GM19240 (cell line): ENCODE measurements around the gene EGLN2.
"Not testable (repeated sequence)": the region's sequence is repeated elsewhere in the genome, so short reads cannot be mapped to it uniquely, and the experiment has no call there.

ENCODE experiments used
- DNase-seq: peaks from one replicate; pipeline ENCODE4 v3.0.0; 2011; ENCODE audit warnings: low spot score; ENCODE audit not compliant: insufficient read length

The EGLN2 gene

DNA sequence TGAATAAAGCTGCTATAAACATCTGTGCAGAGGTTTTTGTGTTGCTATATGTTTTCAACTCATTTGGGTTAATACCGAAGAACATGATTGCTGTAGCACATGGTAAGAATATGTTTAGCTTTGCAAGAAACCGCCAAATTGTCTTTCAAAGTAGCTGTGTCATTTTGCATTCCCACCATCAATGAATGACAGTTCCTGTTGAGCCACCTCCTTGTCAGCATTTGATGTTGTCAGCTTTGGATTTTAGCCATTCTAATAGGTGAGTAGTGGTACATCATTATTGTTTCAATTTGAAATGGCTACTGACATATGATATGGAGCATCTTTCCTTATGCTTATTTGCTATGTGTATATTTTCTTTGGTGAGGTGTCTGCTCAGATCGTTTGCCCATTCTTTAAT lies 43.0 kb downstream of the EGLN2 start:
- DNase-seq, result not testable (repeated sequence)

DNA sequence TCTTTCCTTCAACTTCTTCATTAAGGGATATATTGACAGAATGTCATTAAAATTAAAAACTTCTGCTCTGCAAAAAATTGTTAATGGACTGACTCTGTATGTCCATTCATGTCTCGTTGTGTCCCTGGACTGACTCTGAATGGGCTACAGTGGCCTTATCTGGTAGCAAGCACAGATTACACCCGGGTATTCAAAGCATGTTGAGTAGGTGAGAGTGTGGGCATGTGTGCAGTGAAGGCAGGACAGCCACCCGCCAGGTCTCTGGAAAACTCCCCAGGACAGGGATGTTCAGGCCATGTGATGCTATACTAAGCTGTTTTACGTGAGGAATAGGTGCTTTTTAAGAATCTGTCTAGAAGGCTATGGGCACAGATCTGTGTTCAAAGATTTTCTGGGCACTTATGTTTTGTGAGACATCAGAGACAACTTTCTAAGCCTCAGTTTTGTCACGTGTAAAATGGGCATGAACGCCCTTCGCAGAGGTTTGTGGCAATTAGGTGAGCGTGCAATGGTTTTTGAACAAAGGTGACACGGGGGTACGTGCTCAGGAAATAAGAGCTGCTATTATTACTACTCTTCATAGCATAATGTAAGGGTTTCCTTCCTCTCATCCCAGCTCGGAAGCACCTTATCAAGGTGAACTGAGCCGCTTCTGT lies 44.1 kb downstream of the EGLN2 start:
- DNase-seq, result not testable (repeated sequence)

DNA sequence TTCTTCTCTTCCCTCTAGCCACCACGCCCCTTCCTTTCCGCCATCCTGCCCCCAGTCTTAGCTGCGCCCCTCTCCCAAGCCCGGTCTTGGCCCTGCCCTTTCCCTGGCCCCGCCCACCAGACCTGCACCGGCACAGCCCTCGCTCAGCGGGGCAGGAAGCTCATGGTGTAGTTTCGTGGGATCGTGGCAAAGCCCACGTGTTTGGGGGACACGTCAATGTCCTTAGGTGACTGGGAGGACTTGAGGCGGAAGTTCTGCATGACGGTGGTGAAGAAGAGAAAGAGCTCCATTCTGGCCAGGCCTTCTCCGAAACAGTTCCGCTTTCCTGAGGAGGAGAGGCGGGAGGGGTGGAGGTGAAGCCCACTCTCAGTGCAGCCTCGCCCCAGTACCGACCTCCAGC lies 44.7 kb downstream of the EGLN2 start:
- not testable (repeated sequence) for DNase-seq

DNA sequence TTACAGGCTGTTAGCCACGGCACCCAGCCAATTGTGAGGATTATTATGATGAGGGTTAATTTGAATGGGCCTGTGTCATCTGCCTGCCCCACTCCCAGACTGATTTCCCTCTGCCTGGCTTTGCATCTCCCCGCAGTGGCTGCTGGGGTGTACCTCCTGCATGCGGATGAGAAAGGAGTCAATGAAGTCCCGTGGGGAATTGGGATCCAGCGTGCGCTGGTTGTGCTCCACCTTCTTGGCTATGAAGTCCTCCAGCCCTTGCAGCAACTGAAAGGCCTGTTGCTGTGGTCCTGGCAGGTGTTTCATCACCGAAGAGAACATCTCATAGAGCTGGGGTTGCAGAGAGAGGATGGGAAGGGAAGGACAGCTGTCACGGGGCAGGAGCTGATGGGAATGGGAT lies 47.7 kb downstream of the EGLN2 start:
- not testable (repeated sequence) for DNase-seq

DNA sequence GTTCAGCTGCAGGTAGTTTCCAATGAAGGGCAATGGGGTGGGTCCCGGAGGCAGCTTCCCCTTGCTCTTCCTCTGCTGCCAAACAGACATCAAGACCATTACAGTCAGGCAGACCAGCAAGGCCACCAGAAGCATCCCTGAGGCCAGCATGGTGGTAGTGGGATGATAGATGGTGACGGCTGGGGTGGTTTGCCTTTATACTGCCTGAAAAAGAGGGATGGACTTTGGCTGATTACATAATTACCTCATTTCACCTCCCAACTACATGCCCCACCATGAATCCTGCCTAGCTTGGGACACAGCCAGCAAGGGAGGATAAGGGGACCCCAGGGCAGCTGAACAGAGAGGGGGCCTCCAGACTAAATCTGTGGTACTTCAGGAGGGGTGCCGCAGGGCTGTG lies 51.3 kb downstream of the EGLN2 start, which contains the start of gene CYP2A6:
Gene CYP2A6, minus strand, starts transcription at position 171 of the 400 bp plus-strand sequence. Its CDS starts 21 bp downstream, at position 150.
- not testable (repeated sequence) for DNase-seq

DNA sequence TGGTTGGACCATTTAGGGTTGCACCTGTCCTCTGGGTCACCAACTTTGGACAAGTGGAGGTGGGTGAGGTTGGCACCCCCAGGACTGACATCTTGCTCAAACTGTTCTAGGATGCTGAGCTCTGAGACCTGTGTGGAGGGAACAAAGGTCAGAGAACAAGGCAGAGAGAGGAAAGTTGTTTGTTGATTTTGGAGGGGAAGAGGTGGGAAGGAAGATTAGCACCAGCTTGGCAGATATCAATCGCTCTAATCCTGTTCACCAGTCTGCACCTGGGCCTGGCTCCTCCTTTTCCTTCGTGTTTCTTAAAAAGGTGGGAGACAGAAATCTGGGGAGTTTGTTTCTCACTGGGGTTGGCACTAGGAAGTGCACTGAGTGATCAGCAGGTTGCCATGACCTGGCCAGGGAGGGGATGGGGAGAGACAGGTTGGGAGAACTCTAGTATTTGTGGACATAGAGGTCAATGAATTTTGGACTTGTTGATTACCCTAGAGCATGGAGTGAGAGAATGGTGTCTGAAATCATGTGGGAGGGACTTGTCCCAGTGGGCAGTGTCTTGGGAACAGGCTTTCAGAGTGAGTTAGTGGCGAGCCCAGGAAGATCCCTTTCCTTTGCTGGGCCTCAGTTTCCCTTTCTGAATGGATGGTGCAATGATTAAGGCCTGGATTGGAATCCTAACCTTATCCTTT lies 53.6 kb downstream of the EGLN2 start:
- DNase-seq, result not testable (repeated sequence)
